ENCODE data around the gene EXOC6. TPM values are rescaled to one million over a fixed set of nuclear protein-coding genes. Genes with fewer than 3 reads are reported as not detected.

EXOC6 gene
- total and polyA plus RNA-seq, 2 of the 13 experiments (the other 11 are each of a cell fraction or from before 2014, with no cell fraction given): 22.2 to 29.2 TPM

DNA sequence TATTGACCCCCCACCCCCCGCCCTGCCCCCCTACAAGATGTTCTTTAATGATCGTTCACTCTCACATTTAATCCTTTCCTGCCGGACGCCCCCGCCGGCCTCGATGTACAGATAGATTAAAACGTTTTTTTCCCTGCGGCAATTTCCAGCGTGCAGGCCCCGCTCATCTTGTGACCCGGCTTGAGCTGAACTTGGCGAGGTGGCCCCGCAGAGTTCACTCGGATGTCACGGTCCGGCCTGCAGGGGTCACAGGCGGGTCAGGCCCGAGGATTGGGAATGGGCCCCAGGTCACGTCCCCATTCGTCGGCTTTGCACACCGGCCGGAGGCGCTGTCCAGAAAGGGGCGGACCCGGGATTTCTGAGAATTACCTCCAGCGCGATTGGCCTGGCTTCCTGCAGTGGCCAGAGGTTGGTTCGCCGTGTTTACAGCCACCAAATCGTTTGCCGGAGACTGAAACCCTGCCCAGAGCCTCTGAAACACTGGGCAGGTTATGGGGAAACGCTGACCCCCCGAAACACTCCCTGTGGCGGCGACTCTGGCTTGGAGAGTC is 223.4 kb downstream of the EXOC6 start (continued):
- TF ChIP-seq, protein P1, sequence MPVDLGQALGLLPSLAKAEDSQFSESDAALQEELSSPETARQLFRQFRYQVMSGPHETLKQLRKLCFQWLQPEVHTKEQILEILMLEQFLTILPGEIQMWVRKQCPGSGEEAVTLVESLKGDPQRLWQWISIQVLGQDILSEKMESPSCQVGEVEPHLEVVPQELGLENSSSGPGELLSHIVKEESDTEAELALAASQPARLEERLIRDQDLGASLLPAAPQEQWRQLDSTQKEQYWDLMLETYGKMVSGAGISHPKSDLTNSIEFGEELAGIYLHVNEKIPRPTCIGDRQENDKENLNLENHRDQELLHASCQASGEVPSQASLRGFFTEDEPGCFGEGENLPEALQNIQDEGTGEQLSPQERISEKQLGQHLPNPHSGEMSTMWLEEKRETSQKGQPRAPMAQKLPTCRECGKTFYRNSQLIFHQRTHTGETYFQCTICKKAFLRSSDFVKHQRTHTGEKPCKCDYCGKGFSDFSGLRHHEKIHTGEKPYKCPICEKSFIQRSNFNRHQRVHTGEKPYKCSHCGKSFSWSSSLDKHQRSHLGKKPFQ (CRISPR knock-in tag; IDR thresholded peaks at IDR 0.05; ENCODE audit: insufficient replicate concordance): no peak
- TF ChIP-seq, protein P2, sequence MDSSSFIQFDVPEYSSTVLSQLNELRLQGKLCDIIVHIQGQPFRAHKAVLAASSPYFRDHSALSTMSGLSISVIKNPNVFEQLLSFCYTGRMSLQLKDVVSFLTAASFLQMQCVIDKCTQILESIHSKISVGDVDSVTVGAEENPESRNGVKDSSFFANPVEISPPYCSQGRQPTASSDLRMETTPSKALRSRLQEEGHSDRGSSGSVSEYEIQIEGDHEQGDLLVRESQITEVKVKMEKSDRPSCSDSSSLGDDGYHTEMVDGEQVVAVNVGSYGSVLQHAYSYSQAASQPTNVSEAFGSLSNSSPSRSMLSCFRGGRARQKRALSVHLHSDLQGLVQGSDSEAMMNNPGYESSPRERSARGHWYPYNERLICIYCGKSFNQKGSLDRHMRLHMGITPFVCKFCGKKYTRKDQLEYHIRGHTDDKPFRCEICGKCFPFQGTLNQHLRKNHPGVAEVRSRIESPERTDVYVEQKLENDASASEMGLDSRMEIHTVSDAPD (CRISPR knock-in tag; IDR thresholded peaks at IDR 0.05): no peak
- TF ChIP-seq YY1 (IDR thresholded peaks at IDR 0.05; ENCODE audit: insufficient read depth, insufficient replicate concordance, low read depth, low read length) (peak; percentile 37), PRPF4 (IDR thresholded peaks at IDR 0.05; ENCODE audit: low read depth, low read length, poor library complexity, severe bottlenecking) (no peak), REL (CRISPR knock-in tag; conservative IDR thresholded peaks at IDR 0.05) (no peak), SRSF1 (optimal IDR thresholded peaks at IDR 0.05; ENCODE audit: low read depth, low read length) (no peak), MED1 (CRISPR knock-in tag; IDR thresholded peaks at IDR 0.05) (peak; percentile 57; the same call in 1 of the 2 replicates), CBX2 (IDR thresholded peaks at IDR 0.05; ENCODE audit: low read depth, low read length) (no peak), CBX2 (CRISPR knock-in tag; IDR thresholded peaks at IDR 0.05; ENCODE audit: low read depth) (peak; percentile 84; the same call in 1 of the 2 replicates), SMAD1 (CRISPR knock-in tag; IDR thresholded peaks at IDR 0.05; ENCODE audit: borderline replicate concordance, low read depth) (no peak), THAP8 (CRISPR knock-in tag; IDR thresholded peaks at IDR 0.05; ENCODE audit: borderline replicate concordance) (no peak), ZNF383 (CRISPR knock-in tag; IDR thresholded peaks at IDR 0.05; ENCODE audit: borderline replicate concordance) (no peak), ZNF670 (CRISPR knock-in tag; IDR thresholded peaks at IDR 0.05; ENCODE audit: borderline replicate concordance) (no peak), ZNF180 (CRISPR knock-in tag; IDR thresholded peaks at IDR 0.05; ENCODE audit: borderline replicate concordance, low read depth) (no peak), ZNF761 (CRISPR knock-in tag; conservative IDR thresholded peaks at IDR 0.05) (no peak), KMT2A (CRISPR knock-in tag; IDR thresholded peaks at IDR 0.05) (peak; percentile 9; the same call in 1 of the 2 replicates), SNAPC2 (CRISPR knock-in tag; IDR thresholded peaks at IDR 0.05) (no peak), SRF (IDR thresholded peaks at IDR 0.05; ENCODE audit: low read depth, low read length) (no peak), HOXD1 (CRISPR knock-in tag; IDR thresholded peaks at IDR 0.05) (peak; percentile 47), TCF12 (IDR thresholded peaks at IDR 0.05) (no peak), TCF12 (CRISPR knock-in tag; IDR thresholded peaks at IDR 0.05) (no peak), ZZZ3 (CRISPR knock-in tag; IDR thresholded peaks at IDR 0.05; ENCODE audit: borderline replicate concordance) (no peak), TARDBP (CRISPR knock-in tag; IDR thresholded peaks at IDR 0.05) (no peak), KAT8 (CRISPR knock-in tag; IDR thresholded peaks at IDR 0.05) (no peak)
- TF ChIP-seq, protein P3, sequence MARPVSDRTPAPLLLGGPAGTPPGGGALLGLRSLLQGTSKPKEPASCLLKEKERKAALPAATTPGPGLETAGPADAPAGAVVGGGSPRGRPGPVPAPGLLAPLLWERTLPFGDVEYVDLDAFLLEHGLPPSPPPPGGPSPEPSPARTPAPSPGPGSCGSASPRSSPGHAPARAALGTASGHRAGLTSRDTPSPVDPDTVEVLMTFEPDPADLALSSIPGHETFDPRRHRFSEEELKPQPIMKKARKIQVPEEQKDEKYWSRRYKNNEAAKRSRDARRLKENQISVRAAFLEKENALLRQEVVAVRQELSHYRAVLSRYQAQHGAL (CRISPR knock-in tag; IDR thresholded peaks at IDR 0.05; ENCODE audit: not compliant biosample characterization): no peak
